K562 (cell line): Measurements from ENCODE around the gene COMMD4. TPM values are rescaled to one million over a fixed set of nuclear protein-coding genes. Genes with fewer than 3 reads are reported as not detected.

Experiments
- CCAR2 ChIP-seq: fragments of 200-400 bp; formaldehyde crosslinking; IDR thresholded peaks from 2 replicates; pipeline ENCODE4 v1.6.1; 2017; ENCODE audit warnings: mild to moderate bottlenecking, low read depth, low read length
- CEBPG ChIP-seq, 3 experiments: fragments of 200-800 bp in 1 of 3; sonication (Bioruptor generic) in 1 of 3; sonication (generic) in 1 of 3; formaldehyde crosslinking in 1 of 3; IDR thresholded peaks in 2 of 3; conservative IDR thresholded peaks in 1 of 3; 2 replicates each; pipeline versions ENCODE4 v1.6.1 to v1.8.0; 2016 to 2022; ENCODE audit warnings: missing compliant biosample characterization in 2 of 3, missing genetic modification characterization in 2 of 3, mild to moderate bottlenecking in 1 of 3, missing genetic modification reagents in 1 of 3
- CHD2 ChIP-seq: IDR thresholded peaks from 2 replicates; pipeline ENCODE4 v1.6.1; 2011; ENCODE audit warnings: low read depth, low read length
- ETS1 ChIP-seq: conservative IDR thresholded peaks from 2 replicates; pipeline ENCODE4 v1.6.1; 2011; ENCODE audit warnings: low read depth, mild to moderate bottlenecking, low read length; ENCODE audit not compliant: control insufficient read depth
- HNRNPLL ChIP-seq: fragments of 200-400 bp; formaldehyde crosslinking; IDR thresholded peaks from 2 replicates; pipeline ENCODE4 v1.6.1; 2017; ENCODE audit warnings: low read length, low read depth, mild to moderate bottlenecking; ENCODE audit not compliant: poor library complexity, severe bottlenecking
- NFYB ChIP-seq: IDR thresholded peaks from 2 replicates; pipeline ENCODE4 v1.6.1; 2011; ENCODE audit warnings: mild to moderate bottlenecking, moderate library complexity; ENCODE audit not compliant: insufficient read length; ENCODE audit errors: extremely low read depth
- POLR3A ChIP-seq: IDR thresholded peaks from 2 replicates; pipeline ENCODE4 v1.6.1; 2011; ENCODE audit warnings: borderline replicate concordance, mild to moderate bottlenecking, moderate library complexity; ENCODE audit not compliant: insufficient read length, insufficient read depth; ENCODE audit errors: extremely low read depth
- TEAD2 ChIP-seq: fragments of 450-650 bp; IDR thresholded peaks from 2 replicates; pipeline ENCODE4 v1.6.1; 2016; ENCODE audit warnings: missing genetic modification characterization, control low read depth, missing compliant biosample characterization
- ZBTB17 ChIP-seq: fragments of 450-650 bp; formaldehyde crosslinking; IDR thresholded peaks from 2 replicates; pipeline ENCODE4 v1.4.0; 2020; ENCODE audit warnings: mild to moderate bottlenecking
- ZBTB40 ChIP-seq, 2 experiments: fragments of 450-650 bp in 1 of 2; sonication (generic) in 1 of 2; formaldehyde crosslinking in 1 of 2; IDR thresholded peaks; 2 replicates each; pipeline versions ENCODE4 v1.7.1 to v1.9.0; 2016 to 2022; ENCODE audit warnings: inconsistent platforms in 1 of 2, mild to moderate bottlenecking in 1 of 2, missing genetic modification reagents in 1 of 2
- ZNF274 ChIP-seq: IDR thresholded peaks from 2 replicates; pipeline ENCODE4 v1.6.1; 2011; ENCODE audit warnings: low read depth, mild to moderate bottlenecking, low read length, moderate library complexity, borderline replicate concordance
- ZNF398 ChIP-seq: fragments of 250-450 bp; sonication (Bioruptor Pico); IDR thresholded peaks from 2 replicates; pipeline ENCODE4 v1.8.0; 2021; ENCODE audit warnings: moderate library complexity, mild to moderate bottlenecking, inconsistent platforms
- ZNF696 ChIP-seq: fragments of 250-450 bp; sonication (Bioruptor Pico); conservative IDR thresholded peaks from 2 replicates; pipeline ENCODE4 v1.4.0; 2020; ENCODE audit warnings: mild to moderate bottlenecking, moderate library complexity
- polyA plus RNA-seq, 8 experiments: library from polyadenylated mRNA; depleted of rRNA in 4 of 8; stranded (reverse) in 5 of 8; unstranded in 3 of 8; fragments of >200 nt; fragmentation: Nextera tagmentation in 2 of 8; fragmentation: Illumina TruSeq in 1 of 8; extraction: Ambion mirVana in 2 of 8; extraction: Trizol in 1 of 8; gene quantifications; 2 replicates each; pipeline versions ENCODE4 v1.2.1 to v1.2.3, GENCODE V29; 2011 to 2014; ENCODE audit warnings: inconsistent platforms in 1 of 8, missing spikeins in 1 of 8
- total RNA-seq, 7 experiments: library from RNA; depleted of rRNA in 6 of 7; stranded (reverse); fragments of >200 nt in 6 of 7; fragmentation: Illumina TruSeq in 2 of 7; extraction: Trizol in 2 of 7; gene quantifications; 2 replicates each; pipeline versions ENCODE4 v1.2.1 to v1.2.3, GENCODE V29; 2011 to 2021; ENCODE audit warnings: low replicate concordance in 1 of 7

The COMMD4 gene
- total and polyA plus RNA-seq, 9 of the 15 experiments (the other 6 are each of a cell fraction or from before 2014, with no cell fraction given) = 20.4 to 140 (median 63.9) TPM

- TF ChIP-seq HNRNPLL = peak; percentile 83
- no peak for TF ChIP-seq CHD2
- TF ChIP-seq ZNF274 = no peak
- TF ChIP-seq ZNF398 (CRISPR knock-in tag) = no peak
- no peak for TF ChIP-seq NFYB
- TF ChIP-seq ZBTB40 (IDR thresholded peaks at IDR 0.05) = peak; percentile 99
- no peak for TF ChIP-seq ZBTB40 (CRISPR knock-in tag; IDR thresholded peaks at IDR 0.05)
- no peak for TF ChIP-seq TEAD2 (tag)
- TF ChIP-seq ZNF696 (CRISPR knock-in tag) = no peak
- TF ChIP-seq ZBTB17 (CRISPR knock-in tag) = peak; percentile 75
- no peak for TF ChIP-seq POLR3A
- TF ChIP-seq CEBPG (CRISPR knock-in tag; IDR thresholded peaks at IDR 0.05) = no peak; the same call in 1 of the 2 replicates
- no peak for TF ChIP-seq CEBPG (tag; conservative IDR thresholded peaks at IDR 0.05 in 1 of 2, IDR thresholded peaks at IDR 0.05 in 1 of 2)
- TF ChIP-seq CCAR2 = no peak
- peak; percentile 72 for TF ChIP-seq ETS1
Measured at GRCh38 chr15:75367913-75368688, 32.2 kb downstream of the COMMD4 start, which contains the start of gene MAN2C1 (continued).
